ENCODE data around the gene COL20A1.

GRCh38 chr20:63357921-63358905 lies 65.2 kb downstream of the COL20A1 start:
- TF ChIP-seq POLR2A (IDR thresholded peaks at IDR 0.05) (no peak), CTCF (IDR thresholded peaks at IDR 0.05) (no peak)
